Measurements from ENCODE around the gene IFI6.
A peak's percentile ranks its signal among the peaks of the same experiment; 100 is the strongest.

DNA sequence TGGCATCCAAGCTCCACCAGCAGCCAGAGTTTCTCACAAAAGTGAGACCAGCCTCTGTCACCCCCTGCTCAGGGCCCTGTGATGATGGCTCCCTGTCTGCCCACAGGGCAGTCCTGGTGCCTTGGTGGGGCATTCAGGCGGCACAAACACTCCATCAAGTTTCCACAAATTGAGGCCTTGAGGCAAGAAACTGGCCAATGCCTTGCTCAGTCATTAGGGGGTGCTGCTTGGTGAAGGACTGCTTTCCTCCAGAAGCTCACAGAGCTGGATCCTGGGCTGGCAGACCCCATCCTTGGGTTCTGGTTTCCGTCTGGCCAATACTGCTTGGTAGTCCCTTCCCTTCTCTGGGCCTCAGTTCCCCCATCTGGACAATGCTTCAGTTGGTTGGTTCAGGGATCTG lies 55.6 kb downstream of the IFI6 start:
- TF ChIP-seq SIN3A (IDR thresholded peaks at IDR 0.05; ENCODE audit: low read depth) (no peak), POLR2AphosphoS5 (IDR thresholded peaks at IDR 0.05; ENCODE audit: low read depth, low read length) (no peak), POLR2A (IDR thresholded peaks at IDR 0.05; ENCODE audit: borderline replicate concordance, extremely low read depth, insufficient read depth, insufficient read length) (no peak), JUND (IDR thresholded peaks at IDR 0.05) (no peak), EZH2 (IDR thresholded peaks at IDR 0.05) (no peak), ELF1 (IDR thresholded peaks at IDR 0.05; ENCODE audit: borderline replicate concordance, low read depth) (no peak), REST (IDR thresholded peaks at IDR 0.05; ENCODE audit: low read depth) (no peak), EZH2phosphoT487 (IDR thresholded peaks at IDR 0.05; ENCODE audit: borderline replicate concordance) (no peak), ATF3 (IDR thresholded peaks at IDR 0.05) (no peak), EGR1 (IDR thresholded peaks at IDR 0.05; ENCODE audit: low read depth) (no peak)
- TF ChIP-seq, protein P1, sequence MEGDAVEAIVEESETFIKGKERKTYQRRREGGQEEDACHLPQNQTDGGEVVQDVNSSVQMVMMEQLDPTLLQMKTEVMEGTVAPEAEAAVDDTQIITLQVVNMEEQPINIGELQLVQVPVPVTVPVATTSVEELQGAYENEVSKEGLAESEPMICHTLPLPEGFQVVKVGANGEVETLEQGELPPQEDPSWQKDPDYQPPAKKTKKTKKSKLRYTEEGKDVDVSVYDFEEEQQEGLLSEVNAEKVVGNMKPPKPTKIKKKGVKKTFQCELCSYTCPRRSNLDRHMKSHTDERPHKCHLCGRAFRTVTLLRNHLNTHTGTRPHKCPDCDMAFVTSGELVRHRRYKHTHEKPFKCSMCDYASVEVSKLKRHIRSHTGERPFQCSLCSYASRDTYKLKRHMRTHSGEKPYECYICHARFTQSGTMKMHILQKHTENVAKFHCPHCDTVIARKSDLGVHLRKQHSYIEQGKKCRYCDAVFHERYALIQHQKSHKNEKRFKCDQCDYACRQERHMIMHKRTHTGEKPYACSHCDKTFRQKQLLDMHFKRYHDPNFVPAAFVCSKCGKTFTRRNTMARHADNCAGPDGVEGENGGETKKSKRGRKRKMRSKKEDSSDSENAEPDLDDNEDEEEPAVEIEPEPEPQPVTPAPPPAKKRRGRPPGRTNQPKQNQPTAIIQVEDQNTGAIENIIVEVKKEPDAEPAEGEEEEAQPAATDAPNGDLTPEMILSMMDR (IDR thresholded peaks at IDR 0.05 in 2 of 3, conservative IDR thresholded peaks at IDR 0.05 in 1 of 3; ENCODE audit: borderline replicate concordance in 1 of 3, insufficient read depth in 1 of 3, low read depth in 2 of 3, low read length in 2 of 3): peak in 2 of 3 experiments; percentile 23 to 43; a peak in 4 of 6 replicates
- TF ChIP-seq, protein P2, sequence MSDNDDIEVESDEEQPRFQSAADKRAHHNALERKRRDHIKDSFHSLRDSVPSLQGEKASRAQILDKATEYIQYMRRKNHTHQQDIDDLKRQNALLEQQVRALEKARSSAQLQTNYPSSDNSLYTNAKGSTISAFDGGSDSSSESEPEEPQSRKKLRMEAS (IDR thresholded peaks at IDR 0.05): no peak

Measured in HCT116 (cell line).